ENCODE data around the gene ADGRV1. TPM values are rescaled to one million over a fixed set of nuclear protein-coding genes. Genes with fewer than 3 reads are reported as not detected.

ADGRV1 gene
- total RNA-seq, 1 donor from 2014 or later = not detected

DNA sequence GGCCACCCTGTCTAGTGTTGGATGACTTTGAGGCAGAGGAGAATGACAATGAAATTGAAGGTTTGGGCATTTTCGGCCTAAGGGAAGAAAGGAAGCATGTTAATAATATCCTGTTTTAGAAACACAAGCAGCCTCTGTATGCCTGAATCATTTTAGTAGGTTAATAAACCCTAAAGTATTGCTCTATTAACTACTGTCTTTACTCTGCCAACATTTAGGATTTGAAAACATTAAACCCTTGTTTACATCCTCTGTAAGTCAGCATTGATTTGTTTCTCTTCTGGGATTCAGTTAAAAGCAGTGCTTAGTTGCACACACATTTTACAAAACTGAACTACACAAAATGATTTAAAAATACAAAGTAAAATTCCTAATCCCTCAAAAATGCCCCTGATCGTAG is 465.6 kb downstream of the ADGRV1 start:
- no peaks in the 10 kb centered on the region for H3K4me1 ChIP-seq
- intact Hi-C loops (cut with micrococcal nuclease) = no loop called here
- no peak overlapping the region for H3K27ac ChIP-seq (replicated peaks)

GRCh38 chr5:91024727-91025126 is 466.1 kb downstream of the ADGRV1 start:
- H3K4me3 ChIP-seq = no peak overlapping the region
- no peaks in the 10 kb centered on the region for H3K27me3 ChIP-seq (ENCODE audit: low read depth)
- no peaks in the 10 kb centered on the region for H3K36me3 ChIP-seq
- TF ChIP-seq CTCF (IDR thresholded peaks at IDR 0.05; ENCODE audit: borderline replicate concordance) = no peak
- no peaks in the 10 kb centered on the region for H3K9me3 ChIP-seq (replicated peaks)
- intact Hi-C loops (cut with micrococcal nuclease) = no loop called here
- H3K4me1 ChIP-seq = no peaks in the 10 kb centered on the region
- no peak for DNase-seq
- H3K27ac ChIP-seq (replicated peaks) = no peak overlapping the region

More for the DNA sequence above, 465.6 kb downstream of the ADGRV1 start:
- Histone ChIP-seq H3K36me3 (no peaks in the 10 kb centered on the region), H3K4me3 (no peak overlapping the region), H3K27me3 (ENCODE audit: low read depth) (no peaks in the 10 kb centered on the region), H3K9me3 (replicated peaks) (no peaks in the 10 kb centered on the region)
- DNase-seq = no peak
- TF ChIP-seq CTCF (IDR thresholded peaks at IDR 0.05; ENCODE audit: borderline replicate concordance) = no peak

- intact Hi-C loops (cut with micrococcal nuclease) = no loop called here
- Histone ChIP-seq H3K9me3 (replicated peaks) (no peaks in the 10 kb centered on the region), H3K27ac (replicated peaks) (no peak overlapping the region), H3K4me1 (no peaks in the 10 kb centered on the region), H3K36me3 (no peaks in the 10 kb centered on the region), H3K4me3 (no peak overlapping the region), H3K27me3 (ENCODE audit: low read depth) (no peaks in the 10 kb centered on the region)
- no peak for DNase-seq
- no peak for TF ChIP-seq CTCF (IDR thresholded peaks at IDR 0.05; ENCODE audit: borderline replicate concordance)
These were observed 466.9 kb downstream of the ADGRV1 start for GRCh38 chr5:91025449-91025848.

DNA sequence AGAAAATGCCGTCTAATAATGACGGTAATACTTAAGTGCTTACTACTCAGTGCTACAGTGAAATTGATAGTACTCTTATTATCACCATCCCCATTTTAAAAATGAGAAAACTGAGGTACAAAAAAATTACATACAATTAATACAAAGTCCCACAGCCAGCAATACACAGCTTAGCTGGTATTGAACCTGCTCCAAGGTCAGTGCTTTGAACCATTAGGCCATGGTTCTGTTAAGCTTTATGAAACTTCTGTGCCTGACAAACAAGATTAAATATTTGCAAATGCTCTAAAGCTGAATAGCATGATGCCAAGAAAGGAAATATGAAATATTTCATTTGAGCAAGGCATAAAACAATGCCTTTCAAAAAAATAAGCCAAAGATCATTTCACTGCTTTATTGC is 467.4 kb downstream of the ADGRV1 start:
- intact Hi-C loops (cut with micrococcal nuclease) = no loop called here
- no peak for DNase-seq

DNA sequence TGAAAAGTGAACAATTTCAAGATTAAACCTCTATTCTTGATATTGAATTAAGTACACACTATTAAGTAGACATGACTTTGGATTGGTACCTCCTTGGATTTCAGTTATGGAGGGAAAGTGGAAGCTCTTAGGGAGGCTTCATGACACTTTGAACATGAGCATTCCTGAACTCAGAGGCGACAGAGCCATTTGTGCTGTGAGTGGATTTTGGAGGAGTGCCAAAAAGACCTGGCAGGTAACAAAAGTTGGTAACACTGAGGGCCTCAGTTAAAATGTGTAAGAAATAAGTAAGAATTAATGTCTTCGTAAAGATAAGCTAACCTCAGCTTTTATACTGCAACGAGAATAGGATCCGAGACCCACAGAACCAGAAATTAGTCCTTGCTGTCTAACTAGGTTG is 467.9 kb downstream of the ADGRV1 start:
- intact Hi-C loops (cut with micrococcal nuclease) = no loop called here
- no peak for TF ChIP-seq CTCF (IDR thresholded peaks at IDR 0.05; ENCODE audit: borderline replicate concordance)
- Histone ChIP-seq H3K36me3 (no peaks in the 10 kb centered on the region), H3K4me1 (no peaks in the 10 kb centered on the region), H3K4me3 (no peak overlapping the region), H3K9me3 (replicated peaks) (no peaks in the 10 kb centered on the region), H3K27me3 (ENCODE audit: low read depth) (no peaks in the 10 kb centered on the region), H3K27ac (replicated peaks) (no peak overlapping the region)
- DNase-seq = no peak

More for the DNA sequence above, 467.4 kb downstream of the ADGRV1 start:
- TF ChIP-seq CTCF (IDR thresholded peaks at IDR 0.05; ENCODE audit: borderline replicate concordance) = no peak
- Histone ChIP-seq H3K4me3 (no peak overlapping the region), H3K9me3 (replicated peaks) (no peaks in the 10 kb centered on the region), H3K4me1 (no peaks in the 10 kb centered on the region), H3K27ac (replicated peaks) (no peak overlapping the region), H3K27me3 (ENCODE audit: low read depth) (no peaks in the 10 kb centered on the region), H3K36me3 (no peaks in the 10 kb centered on the region)

Measured in left ventricle myocardium inferior (tissue), 1 donor.